HG03064 (cell line): ENCODE results near the gene TRIM62.

ENCODE experiments used
- ATAC-seq: cut with Tn5 transposase; IDR thresholded peaks from one replicate; pipeline ENCODE4 v1.9.1; 2021; ENCODE audit warnings: low read depth; ENCODE audit not compliant: unreplicated experiment

Gene TRIM62

GRCh38 chr1:33162141-33162540 is 19.7 kb downstream of the TRIM62 start:
- no peak for ATAC-seq

DNA sequence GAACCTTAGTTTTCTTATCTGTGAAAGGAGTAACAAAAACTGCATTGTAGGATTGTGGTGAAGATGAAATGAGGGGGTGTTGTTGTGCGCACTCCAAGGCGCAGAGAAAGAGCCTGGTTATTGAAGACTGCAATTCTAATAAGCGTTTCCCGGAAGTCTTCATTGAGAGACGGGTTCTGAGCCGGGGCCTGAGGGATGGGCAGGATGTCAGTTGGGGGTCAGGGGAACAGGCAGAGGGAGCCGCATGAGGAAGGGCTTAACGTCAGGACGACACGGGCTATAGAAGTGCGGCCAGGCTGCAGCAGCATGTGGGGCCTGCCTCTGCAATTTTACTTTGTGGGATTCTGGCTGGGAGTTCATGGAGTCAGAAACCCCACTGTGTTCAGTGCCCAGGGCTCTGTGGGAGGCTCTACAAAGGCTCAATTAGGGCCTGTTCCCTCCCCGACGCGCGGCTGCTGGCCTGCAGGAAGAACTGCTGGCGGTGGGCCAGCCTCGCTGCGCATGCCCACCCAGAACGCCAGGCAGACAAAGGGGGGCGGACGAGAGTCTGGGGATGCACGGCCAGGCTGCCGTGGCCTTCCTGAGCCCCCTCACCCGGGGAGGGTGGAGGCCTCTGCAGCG is 20.7 kb downstream of the TRIM62 start:
- ATAC-seq, result no peak

GRCh38 chr1:33159577-33159976 is 22.3 kb downstream of the TRIM62 start:
- no peak for ATAC-seq

- ATAC-seq, result no peak
Observed at GRCh38 chr1:33158366-33158765, 23.5 kb downstream of the TRIM62 start.

DNA sequence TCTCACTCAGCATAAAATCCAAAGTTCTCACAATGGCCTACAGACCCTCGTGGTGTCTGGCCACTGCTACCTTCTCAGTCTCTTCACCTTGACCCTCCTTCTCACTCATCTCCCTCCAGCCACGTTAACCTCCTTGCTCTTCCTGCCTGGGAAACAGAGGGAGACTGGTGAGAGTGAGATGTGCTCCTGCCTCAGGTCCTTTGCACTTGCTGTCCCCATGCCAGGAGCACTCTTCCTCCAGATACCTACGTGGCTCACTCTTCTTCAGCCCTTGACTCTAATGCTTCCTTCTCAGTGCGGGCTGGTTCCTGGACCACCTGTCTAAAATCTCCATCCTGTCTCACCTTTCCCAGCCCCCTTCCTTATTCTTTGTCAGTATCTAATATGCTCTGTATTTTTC is 24.7 kb downstream of the TRIM62 start:
- no peak for ATAC-seq

DNA sequence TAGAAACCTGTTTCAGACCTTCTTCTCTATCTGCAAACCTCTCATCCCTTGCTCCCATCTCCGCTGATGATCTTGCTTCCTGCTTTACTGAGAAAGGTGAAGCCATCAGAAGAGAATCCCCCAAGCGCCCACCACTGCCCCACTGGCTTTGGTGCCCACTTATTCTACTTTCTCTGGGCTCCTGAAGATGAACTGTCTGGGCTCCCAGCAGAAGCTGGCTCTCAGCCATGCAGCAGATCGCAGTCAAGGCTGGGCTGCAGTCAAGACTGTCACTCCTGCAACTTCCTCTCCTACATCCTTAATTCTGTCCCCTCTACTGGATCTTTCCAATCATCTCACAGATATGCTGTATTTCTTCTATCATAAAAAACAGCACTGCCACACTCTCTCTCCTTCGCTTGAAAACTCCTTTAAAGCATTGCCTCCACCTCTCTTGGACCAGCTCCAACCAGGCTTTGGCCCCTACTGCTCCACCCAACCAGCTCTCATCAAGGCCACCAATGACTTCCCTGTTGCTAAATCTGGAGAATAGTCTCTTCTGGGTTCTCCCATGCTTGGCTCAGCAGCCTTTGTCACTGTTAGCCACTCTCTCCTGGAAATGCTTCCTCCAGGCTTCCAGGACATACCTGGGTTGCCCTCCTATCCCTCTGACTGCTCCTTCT is 25.8 kb downstream of the TRIM62 start:
- no peak for ATAC-seq

GRCh38 chr1:33153650-33154049 is 28.2 kb downstream of the TRIM62 start:
- ATAC-seq, result no peak

DNA sequence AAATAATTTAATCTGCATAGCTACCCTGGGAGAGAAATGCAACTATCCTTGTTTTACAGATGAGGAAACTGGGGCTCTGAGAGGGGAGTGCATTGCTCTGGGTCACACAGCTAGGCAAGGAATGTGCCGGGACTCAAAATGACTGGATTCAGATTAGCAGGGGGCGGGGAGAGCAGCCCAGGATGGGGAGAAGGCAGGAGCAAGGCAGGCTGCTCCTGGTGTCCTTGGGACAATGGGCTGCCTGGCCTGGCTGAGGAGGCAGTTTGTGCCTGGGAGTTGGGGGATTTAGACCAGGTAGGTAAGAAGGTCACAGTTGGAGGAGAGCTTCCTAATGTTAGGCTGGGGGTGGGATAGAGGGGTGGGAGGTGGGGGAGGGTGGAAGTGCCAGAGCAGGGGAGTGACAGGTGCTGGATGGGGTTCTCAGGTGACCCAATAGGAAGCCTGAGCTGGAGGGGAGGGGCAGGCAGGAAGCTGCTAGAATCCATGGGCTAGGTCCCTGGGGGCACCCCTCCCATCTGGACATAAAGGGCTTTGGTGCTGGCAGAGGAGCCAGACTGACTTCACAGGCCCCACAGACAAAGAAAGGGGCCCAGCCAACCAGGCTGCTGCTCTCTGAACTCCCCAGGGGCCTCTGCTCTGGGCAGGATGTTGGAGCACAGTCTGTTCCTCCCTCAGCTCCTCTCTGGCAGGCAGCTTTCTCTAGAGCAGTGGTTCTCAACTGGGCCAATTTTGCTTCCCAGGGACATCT is 29.0 kb downstream of the TRIM62 start:
- ATAC-seq, result no peak

DNA sequence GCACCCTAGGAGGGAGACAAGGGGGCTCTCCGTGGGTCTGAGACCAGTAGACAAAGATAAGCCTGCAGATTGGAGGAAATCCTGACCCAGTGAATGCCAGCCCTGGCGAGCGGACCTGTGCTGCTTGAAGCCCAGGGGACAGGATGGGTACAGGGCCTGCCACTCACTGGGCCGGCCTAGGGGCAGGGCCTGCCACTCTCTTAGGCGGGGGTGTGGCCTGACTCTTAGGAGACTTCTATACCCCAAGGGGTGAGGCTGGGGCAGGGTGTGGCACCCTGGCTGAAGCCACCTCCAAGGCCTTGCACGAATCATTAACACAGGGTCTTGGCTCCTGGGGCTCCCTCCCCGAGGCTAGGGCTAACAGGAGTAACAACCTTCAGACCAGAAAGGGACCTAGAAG is 30.7 kb downstream of the TRIM62 start:
- ATAC-seq, result no peak

DNA sequence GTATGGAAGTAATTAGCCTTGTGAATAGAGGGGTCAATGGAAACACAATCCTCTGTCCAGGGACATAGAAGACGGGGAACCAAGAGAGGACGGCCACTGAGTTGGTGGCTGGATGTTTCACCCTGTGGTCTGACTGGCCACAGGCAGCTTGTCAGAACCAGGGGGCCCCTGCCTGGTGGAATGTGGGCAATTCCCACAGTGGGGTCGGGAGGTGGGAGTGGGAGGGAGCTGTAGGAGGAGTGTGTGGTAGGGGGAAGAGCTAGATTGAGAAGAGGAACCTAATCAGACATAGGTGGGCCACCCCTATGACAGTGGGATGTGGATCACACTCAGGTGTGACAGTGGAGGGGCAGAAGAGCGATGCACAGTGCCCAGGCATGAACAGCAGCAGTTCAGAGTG is 31.3 kb downstream of the TRIM62 start:
- ATAC-seq, result no peak

DNA sequence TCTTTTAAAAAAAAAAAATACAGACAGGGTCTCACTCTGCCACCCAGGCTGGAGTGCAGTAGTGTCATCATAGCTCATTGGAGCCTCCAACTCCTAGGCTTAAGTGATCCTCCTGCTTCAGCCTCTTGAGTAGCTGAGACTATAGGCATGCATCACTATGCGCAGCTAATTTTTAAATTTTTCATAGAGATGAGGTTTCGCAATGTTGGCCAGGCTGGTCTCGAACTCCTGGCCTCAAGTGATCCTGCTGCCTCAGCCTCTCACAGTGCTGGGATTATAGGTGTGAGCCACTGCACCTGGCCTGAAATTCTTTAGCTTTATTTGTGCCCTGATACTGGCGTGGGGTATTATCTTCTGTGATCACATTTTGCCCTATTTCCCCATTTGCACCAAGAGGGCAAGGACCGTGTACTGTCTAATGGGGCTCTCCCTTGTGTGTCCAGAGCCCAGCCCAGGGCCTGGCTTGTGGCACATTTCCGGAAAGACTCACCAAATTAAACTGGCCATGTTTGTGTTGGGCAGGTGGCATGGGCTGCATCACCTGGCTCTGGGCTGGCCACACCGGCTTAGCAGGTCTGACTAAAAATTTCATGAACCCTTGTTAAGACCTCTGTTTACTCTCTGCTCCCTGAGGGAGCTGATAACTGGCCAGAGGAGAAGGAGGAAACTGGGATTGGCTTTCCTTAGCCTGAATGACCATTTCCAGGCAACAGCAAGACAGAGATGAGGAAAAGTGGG is 32.2 kb downstream of the TRIM62 start:
- no peak for ATAC-seq

DNA sequence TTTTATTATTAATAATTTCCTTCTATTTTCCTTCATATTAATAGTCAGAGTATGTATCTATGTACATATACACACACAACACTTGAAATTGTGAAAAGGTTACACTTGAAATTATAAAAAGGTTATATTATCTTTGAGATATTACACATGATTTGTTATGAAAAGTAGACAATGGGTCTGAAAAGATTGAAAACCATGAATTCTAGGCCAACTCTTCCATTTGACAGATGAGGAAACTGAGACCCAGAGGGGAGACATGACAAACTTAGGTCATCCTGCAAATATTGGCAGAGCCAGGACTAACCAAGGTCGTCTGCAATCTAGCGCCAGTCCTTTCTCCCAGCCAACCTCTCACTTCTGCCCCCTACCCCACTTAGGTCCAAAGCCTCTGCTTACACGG is 33.2 kb downstream of the TRIM62 start:
- ATAC-seq, result no peak

DNA sequence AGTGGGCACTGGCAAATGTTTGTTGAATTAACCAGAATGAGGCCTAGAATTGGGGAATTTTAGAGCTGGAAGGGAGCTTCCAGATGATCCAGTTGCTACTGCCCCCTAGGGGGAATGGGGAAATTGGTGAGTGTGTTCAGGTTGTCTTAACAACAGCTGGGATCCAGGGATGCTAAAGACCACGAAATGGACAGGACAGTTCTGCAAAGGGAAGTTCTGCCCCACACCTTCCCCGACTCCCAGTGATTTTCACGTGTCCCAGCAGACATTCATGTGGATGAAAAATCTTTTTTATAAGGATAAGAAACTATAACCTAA is 33.9 kb downstream of the TRIM62 start:
- no peak for ATAC-seq

GRCh38 chr1:33147275-33147996 is 34.4 kb downstream of the TRIM62 start:
- no peak for ATAC-seq

DNA sequence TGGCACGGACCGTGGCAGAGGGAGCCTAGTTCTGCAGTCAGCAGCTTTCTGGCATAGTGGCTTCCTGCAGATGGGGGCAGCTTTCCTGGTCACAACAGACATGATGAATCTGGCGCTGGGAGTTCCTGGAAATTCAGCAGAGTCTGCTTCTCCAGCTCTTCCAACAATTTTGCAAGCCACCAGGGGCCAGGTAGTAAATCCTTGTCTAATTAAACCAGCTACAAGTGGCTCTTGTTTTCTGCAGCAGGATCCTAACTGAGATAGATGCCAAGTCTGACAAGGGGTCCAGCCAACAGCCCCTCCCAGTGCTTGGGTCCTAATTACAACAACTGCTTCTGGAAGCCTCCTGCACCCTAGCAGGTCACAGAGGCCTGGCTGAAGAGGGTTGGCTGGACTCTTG is 35.8 kb downstream of the TRIM62 start:
- no peak for ATAC-seq

DNA sequence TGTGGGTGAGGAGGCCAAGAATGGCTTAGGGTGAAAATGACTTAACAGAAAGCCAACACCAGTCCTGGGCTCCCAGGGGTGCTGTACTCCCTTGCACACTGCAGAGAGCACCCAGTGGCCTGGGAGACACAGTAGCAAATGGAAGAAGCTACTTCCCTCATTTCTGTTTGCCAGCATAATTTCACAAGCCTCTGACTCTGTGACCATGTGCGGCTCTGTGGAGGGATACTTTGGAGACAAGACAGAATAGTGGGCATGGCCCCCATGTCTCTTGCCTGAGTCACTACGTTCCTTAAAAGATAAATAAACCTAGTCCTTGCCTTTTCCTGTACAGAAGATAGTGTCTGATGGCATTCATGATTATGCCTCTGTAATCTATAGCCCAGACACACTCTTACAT is 38.1 kb downstream of the TRIM62 start:
- no peak for ATAC-seq

DNA sequence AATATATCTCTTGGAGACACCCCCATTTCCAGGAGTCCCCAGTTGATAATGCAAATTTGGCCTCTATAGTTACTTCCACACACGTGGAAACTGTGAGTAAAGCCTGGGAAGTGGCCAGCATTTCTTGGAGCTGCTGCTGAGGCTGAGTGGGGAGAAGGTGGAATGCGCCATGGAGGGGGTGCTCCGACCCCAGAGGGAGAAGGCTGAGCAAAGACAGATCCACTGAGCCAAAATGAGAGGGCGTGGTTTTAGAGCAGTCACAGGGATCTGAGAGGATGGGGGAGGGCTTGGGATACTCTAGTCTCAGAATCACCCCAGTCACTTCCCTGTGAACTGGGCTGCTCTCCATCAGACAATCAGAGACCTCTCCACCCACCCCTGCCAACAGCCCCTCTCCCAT is 38.7 kb downstream of the TRIM62 start:
- ATAC-seq, result no peak

GRCh38 chr1:33142483-33143064 is 39.3 kb downstream of the TRIM62 start:
- ATAC-seq, result no peak

GRCh38 chr1:33141781-33142180 is 40.1 kb downstream of the TRIM62 start:
- no peak for ATAC-seq

GRCh38 chr1:33141216-33141615 is 40.6 kb downstream of the TRIM62 start:
- ATAC-seq, result no peak
